ENCODE data around the gene XRCC5.
A peak's percentile ranks its signal among the peaks of the same experiment; 100 is the strongest.

XRCC5 gene

GRCh38 chr2:216112926-216113325 is 3.8 kb downstream of the XRCC5 start (continued):
- TF ChIP-seq POU6F1 (CRISPR knock-in tag; IDR thresholded peaks at IDR 0.05; ENCODE audit: borderline replicate concordance, low read depth) (no peak), SNAI2 (CRISPR knock-in tag; IDR thresholded peaks at IDR 0.05) (no peak), BACH2 (CRISPR knock-in tag; IDR thresholded peaks at IDR 0.05; ENCODE audit: borderline replicate concordance) (no peak)

- ATAC-seq = no peak
Observed at GRCh38 chr2:216113572-216113971, 4.4 kb downstream of the XRCC5 start.

GRCh38 chr2:216114382-216114713 is 5.2 kb downstream of the XRCC5 start:
- ATAC-seq = peak; percentile 24
- no peak for TF ChIP-seq BACH2 (CRISPR knock-in tag; IDR thresholded peaks at IDR 0.05; ENCODE audit: borderline replicate concordance)
- TF ChIP-seq GLIS3 (CRISPR knock-in tag; IDR thresholded peaks at IDR 0.05) = no peak
- no peak for TF ChIP-seq TSHZ2 (CRISPR knock-in tag; IDR thresholded peaks at IDR 0.05)
- no peak for TF ChIP-seq TCF4 (CRISPR knock-in tag; IDR thresholded peaks at IDR 0.05; ENCODE audit: borderline replicate concordance)
- TF ChIP-seq SNAI2 (CRISPR knock-in tag; IDR thresholded peaks at IDR 0.05) = no peak
- no peak for TF ChIP-seq ESRRG (CRISPR knock-in tag; IDR thresholded peaks at IDR 0.05)
- no peak for TF ChIP-seq ZNF8 (CRISPR knock-in tag; IDR thresholded peaks at IDR 0.05)
- no peak for TF ChIP-seq PPARA (CRISPR knock-in tag; IDR thresholded peaks at IDR 0.05; ENCODE audit: borderline replicate concordance)
- no peak for TF ChIP-seq ZNF565 (CRISPR knock-in tag; conservative IDR thresholded peaks at IDR 0.05; ENCODE audit: low read depth)
- no peak for TF ChIP-seq PATZ1 (CRISPR knock-in tag; IDR thresholded peaks at IDR 0.05; ENCODE audit: borderline replicate concordance)
- no peak for TF ChIP-seq ZNF70 (CRISPR knock-in tag; IDR thresholded peaks at IDR 0.05)
- TF ChIP-seq ZFP3 (CRISPR knock-in tag; IDR thresholded peaks at IDR 0.05) = no peak

More at GRCh38 chr2:216113572-216113971, 4.4 kb downstream of the XRCC5 start:
- TF ChIP-seq ZC3H10 (CRISPR knock-in tag; IDR thresholded peaks at IDR 0.05) = no peak
- TF ChIP-seq POU6F1 (CRISPR knock-in tag; IDR thresholded peaks at IDR 0.05; ENCODE audit: borderline replicate concordance, low read depth) = no peak
- TF ChIP-seq TOX (CRISPR knock-in tag; IDR thresholded peaks at IDR 0.05; ENCODE audit: borderline replicate concordance) = no peak
- no peak for TF ChIP-seq RARB (CRISPR knock-in tag; IDR thresholded peaks at IDR 0.05)
- no peak for TF ChIP-seq ZNF8 (CRISPR knock-in tag; IDR thresholded peaks at IDR 0.05)
- no peak for TF ChIP-seq TCF4 (CRISPR knock-in tag; IDR thresholded peaks at IDR 0.05; ENCODE audit: borderline replicate concordance)
- TF ChIP-seq ZFP30 (CRISPR knock-in tag; IDR thresholded peaks at IDR 0.05) = no peak
- TF ChIP-seq TSHZ2 (CRISPR knock-in tag; IDR thresholded peaks at IDR 0.05) = no peak
- no peak for TF ChIP-seq SNAI2 (CRISPR knock-in tag; IDR thresholded peaks at IDR 0.05)
- TF ChIP-seq GLIS3 (CRISPR knock-in tag; IDR thresholded peaks at IDR 0.05) = no peak
- TF ChIP-seq ZFP3 (CRISPR knock-in tag; IDR thresholded peaks at IDR 0.05) = no peak
- no peak for TF ChIP-seq CSRNP3 (CRISPR knock-in tag; IDR thresholded peaks at IDR 0.05)
- no peak for TF ChIP-seq ESRRG (CRISPR knock-in tag; IDR thresholded peaks at IDR 0.05)
- no peak for TF ChIP-seq ISL1 (CRISPR knock-in tag; IDR thresholded peaks at IDR 0.05)
- no peak for TF ChIP-seq ZNF565 (CRISPR knock-in tag; conservative IDR thresholded peaks at IDR 0.05; ENCODE audit: low read depth)
- TF ChIP-seq ARNTL (CRISPR knock-in tag; IDR thresholded peaks at IDR 0.05; ENCODE audit: borderline replicate concordance, low read depth) = no peak
- TF ChIP-seq BACH2 (CRISPR knock-in tag; IDR thresholded peaks at IDR 0.05; ENCODE audit: borderline replicate concordance) = no peak
